ENCODE results near the gene C2CD2. TPM values are rescaled to one million over a fixed set of nuclear protein-coding genes. Genes with fewer than 3 reads are reported as not detected.

Gene C2CD2
- total and polyA plus RNA-seq, 2 donors (not counting 3 experiments of a cell fraction or from before 2014, with no cell fraction given): 32.6 to 41.2 TPM

GRCh38 chr21:41901782-41902181 lies 52.0 kb downstream of the C2CD2 start:
- DNase-seq (ENCODE audit: low read depth, low spot score) (no peak), FAIRE-seq (no peak)
- H3K4me2 ChIP-seq (ENCODE audit: insufficient read depth, low read length): no peak overlapping the region
- H3K27ac ChIP-seq (ENCODE audit: insufficient read depth, low read depth, low read length): no peak overlapping the region
- intact Hi-C loops (cut with micrococcal nuclease) (no loop called here), dilution Hi-C loops (cut with MboI; ENCODE audit: extremely low pct_ligation_motif_present, low sequenced_read_pairs) (no loop called here)
- no peak overlapping the region for H3K9ac ChIP-seq (replicated peaks; ENCODE audit: extremely low read depth, insufficient read depth, low read length)
- no TSS peak for BruUV-seq (replicated peaks)
- TF ChIP-seq MYC (IDR thresholded peaks at IDR 0.05; ENCODE audit: low read depth, low read length) (no peak), EZH2 (IDR thresholded peaks at IDR 0.05; ENCODE audit: borderline replicate concordance, low read depth, low read length, severe bottlenecking) (no peak), MAX (IDR thresholded peaks at IDR 0.05; ENCODE audit: insufficient read depth, insufficient read length) (no peak), JUN (IDR thresholded peaks at IDR 0.05; ENCODE audit: borderline replicate concordance, insufficient read depth, insufficient read length, low read depth) (no peak), GATA2 (IDR thresholded peaks at IDR 0.05; ENCODE audit: insufficient read depth, insufficient read length, low read depth, low read length) (no peak), FOS (IDR thresholded peaks at IDR 0.05; ENCODE audit: borderline replicate concordance, insufficient read depth, low read length) (no peak)
- no peaks in the 10 kb centered on the region for H3K9me3 ChIP-seq (replicated peaks; ENCODE audit: control insufficient read depth, insufficient read depth, low read length)
- H3K27me3 ChIP-seq (ENCODE audit: control insufficient read depth in 2 of 2, insufficient read depth in 2 of 2, low read length in 2 of 2): no peaks in the 10 kb centered on the region
- H3K79me2 ChIP-seq (ENCODE audit: control insufficient read depth, insufficient read depth, low read length): no peaks in the 10 kb centered on the region
- H2AFZ ChIP-seq (ENCODE audit: low read depth, low read length): no peak overlapping the region
- H3K4me1 ChIP-seq (ENCODE audit: control insufficient read depth, extremely low read depth, insufficient read depth, low read length): no peaks in the 10 kb centered on the region
- H4K20me1 ChIP-seq (replicated peaks; ENCODE audit: control insufficient read depth, extremely low read depth, insufficient read depth, low read length): no peaks in the 10 kb centered on the region
- POLR2A ChIA-PET: no interaction called here
- H3K4me3 ChIP-seq (replicated peaks in 1 of 3; ENCODE audit: insufficient read depth in 1 of 3, low read depth in 1 of 3, low read length in 3 of 3): no peak overlapping the region
- peaks cover 12 to 41% of the 10 kb centered on the region in 2 experiments for H3K36me3 ChIP-seq (ENCODE audit: control insufficient read depth in 2 of 2, extremely low read depth in 1 of 2, insufficient read depth in 2 of 2, low read length in 2 of 2)
- CTCF ChIA-PET: no interaction called here
- H3K9me1 ChIP-seq (replicated peaks; ENCODE audit: control insufficient read depth, extremely low read depth, insufficient read depth, low read length): no peaks in the 10 kb centered on the region

GRCh38 chr21:41901099-41901498 lies 52.7 kb downstream of the C2CD2 start:
- no TSS peak for BruUV-seq (replicated peaks)
- Histone ChIP-seq H3K4me3 (replicated peaks in 1 of 3; ENCODE audit: insufficient read depth in 1 of 3, low read depth in 1 of 3, low read length in 3 of 3) (no peak overlapping the region), H3K9ac (replicated peaks; ENCODE audit: extremely low read depth, insufficient read depth, low read length) (no peak overlapping the region), H3K9me1 (replicated peaks; ENCODE audit: control insufficient read depth, extremely low read depth, insufficient read depth, low read length) (no peaks in the 10 kb centered on the region), H3K27ac (ENCODE audit: insufficient read depth, low read depth, low read length) (no peak overlapping the region), H3K9me3 (replicated peaks; ENCODE audit: control insufficient read depth, insufficient read depth, low read length) (no peaks in the 10 kb centered on the region), H3K27me3 (ENCODE audit: control insufficient read depth in 2 of 2, insufficient read depth in 2 of 2, low read length in 2 of 2) (no peaks in the 10 kb centered on the region), H4K20me1 (replicated peaks; ENCODE audit: control insufficient read depth, extremely low read depth, insufficient read depth, low read length) (no peaks in the 10 kb centered on the region), H3K4me1 (ENCODE audit: control insufficient read depth, extremely low read depth, insufficient read depth, low read length) (peaks cover 1% of the 10 kb centered on the region), H3K4me2 (ENCODE audit: insufficient read depth, low read length) (no peak overlapping the region), H3K79me2 (ENCODE audit: control insufficient read depth, insufficient read depth, low read length) (no peaks in the 10 kb centered on the region), H2AFZ (ENCODE audit: low read depth, low read length) (no peak overlapping the region), H3K36me3 (ENCODE audit: control insufficient read depth in 2 of 2, extremely low read depth in 1 of 2, insufficient read depth in 2 of 2, low read length in 2 of 2) (peaks cover 12 to 38% of the 10 kb centered on the region in 2 experiments)
- intact Hi-C loops (cut with micrococcal nuclease) (no loop called here), dilution Hi-C loops (cut with MboI; ENCODE audit: extremely low pct_ligation_motif_present, low sequenced_read_pairs) (no loop called here)
- no peak for TF ChIP-seq EZH2 (IDR thresholded peaks at IDR 0.05; ENCODE audit: borderline replicate concordance, low read depth, low read length, severe bottlenecking)
- no peak for DNase-seq (ENCODE audit: low read depth, low spot score)
- ChIA-PET CTCF (no interaction called here), POLR2A (no interaction called here)
- no peak for FAIRE-seq

All from endothelial cell of umbilical vein (primary cell).